SK-N-SH treated with all-trans-retinoic acid at 6 μM for 48 hours (cell line): Measurements from ENCODE around the gene CTSE.

Experiments
- ARNTL ChIP-seq: fragments of 450-650 bp; formaldehyde crosslinking; IDR thresholded peaks from 2 replicates; pipeline ENCODE4 v1.5.0; 2020; ENCODE audit warnings: low read depth, mild to moderate bottlenecking, moderate library complexity, borderline replicate concordance
- CSDC2 ChIP-seq: fragments of 250-450 bp; sonication (Bioruptor Pico); IDR thresholded peaks from 2 replicates; pipeline ENCODE4 v1.5.0; 2020; ENCODE audit warnings: mild to moderate bottlenecking, moderate library complexity
- RARB ChIP-seq: fragments of 250-450 bp; sonication (Bioruptor Pico); IDR thresholded peaks from 2 replicates; pipeline ENCODE4 v1.8.0; 2021; ENCODE audit warnings: mild to moderate bottlenecking, moderate library complexity
- TCF4 ChIP-seq: fragments of 250-450 bp; sonication (Bioruptor Pico); IDR thresholded peaks from 2 replicates; pipeline ENCODE4 v1.8.0; 2021; ENCODE audit warnings: mild to moderate bottlenecking, moderate library complexity, borderline replicate concordance
- TF ChIP-seq, protein P1 (sequence below): fragments of 250-450 bp; sonication (Bioruptor Pico); IDR thresholded peaks from 2 replicates; pipeline ENCODE4 v1.8.0; 2021; ENCODE audit warnings: low read depth, mild to moderate bottlenecking, moderate library complexity, borderline replicate concordance

- TF ChIP-seq CSDC2 (CRISPR knock-in tag) (no peak), TCF4 (CRISPR knock-in tag) (no peak), ARNTL (CRISPR knock-in tag) (no peak), RARB (CRISPR knock-in tag) (no peak)
- TF ChIP-seq, protein P1, sequence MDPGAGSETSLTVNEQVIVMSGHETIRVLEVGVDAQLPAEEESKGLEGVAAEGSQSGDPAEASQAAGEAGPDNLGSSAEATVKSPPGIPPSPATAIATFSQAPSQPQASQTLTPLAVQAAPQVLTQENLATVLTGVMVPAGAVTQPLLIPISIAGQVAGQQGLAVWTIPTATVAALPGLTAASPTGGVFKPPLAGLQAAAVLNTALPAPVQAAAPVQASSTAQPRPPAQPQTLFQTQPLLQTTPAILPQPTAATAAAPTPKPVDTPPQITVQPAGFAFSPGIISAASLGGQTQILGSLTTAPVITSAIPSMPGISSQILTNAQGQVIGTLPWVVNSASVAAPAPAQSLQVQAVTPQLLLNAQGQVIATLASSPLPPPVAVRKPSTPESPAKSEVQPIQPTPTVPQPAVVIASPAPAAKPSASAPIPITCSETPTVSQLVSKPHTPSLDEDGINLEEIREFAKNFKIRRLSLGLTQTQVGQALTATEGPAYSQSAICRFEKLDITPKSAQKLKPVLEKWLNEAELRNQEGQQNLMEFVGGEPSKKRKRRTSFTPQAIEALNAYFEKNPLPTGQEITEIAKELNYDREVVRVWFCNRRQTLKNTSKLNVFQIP, result no peak
Measured at GRCh38 chr1:205989786-205990185, 33.9 kb downstream of the CTSE start.
